Measurements from ENCODE around the gene PXK. TPM values are rescaled to one million over a fixed set of nuclear protein-coding genes. Genes with fewer than 3 reads are reported as not detected.

Gene PXK
- total and polyA plus RNA-seq, 10 of the 15 experiments (the other 5 are each of a cell fraction or from before 2014, with no cell fraction given): 8.4 to 38.0 (median 27.6) TPM

DNA sequence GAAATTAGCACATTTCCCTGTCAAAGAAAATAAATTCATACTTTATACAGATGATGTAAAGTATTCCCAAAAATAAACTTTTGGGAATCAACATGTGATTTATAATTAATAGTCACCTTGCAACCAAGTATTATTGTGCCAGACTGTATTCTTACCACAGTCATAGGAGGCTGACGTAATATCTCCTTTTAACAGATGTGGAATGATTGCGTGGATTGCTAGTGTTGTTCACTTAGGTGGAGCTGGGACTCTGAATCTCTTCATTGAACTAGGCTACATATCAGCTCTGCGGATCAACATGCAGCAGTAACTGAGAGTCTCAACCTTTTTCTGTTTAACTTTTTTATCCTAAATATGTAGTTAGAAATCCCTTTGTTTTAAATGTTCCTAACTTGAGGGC, 37.2 kb downstream of the PXK start:
- RAD21 ChIA-PET (ENCODE audit: unreplicated experiment): interaction anchor here (0.7 kb wide), 1 partner anchor 74 kb away, joined by 3 read pairs; no protein-coding TSS in a partner anchor
- WGBS (ENCODE audit: insufficient coverage, insufficient replicate concordance, low lambda C conversion rate, missing lambda C conversion rate): 90% methylated on average over 3 of the region's 3 CpGs
- H3K79me2 ChIP-seq (ENCODE audit: control insufficient read depth, insufficient read depth, low read length): no peaks in the 10 kb centered on the region
- intact Hi-C loops (cut with micrococcal nuclease; ENCODE audit: unreplicated experiment) (no loop called here), in situ Hi-C loops (cut with MboI) (no loop called here)
- POLR2A ChIA-PET: no interaction called here
- H3K4me1 ChIP-seq (ENCODE audit: control insufficient read depth, insufficient read depth, low read length): no peaks in the 10 kb centered on the region
- FAIRE-seq: no peak
- no peak overlapping the region for H3K27ac ChIP-seq (ENCODE audit: control insufficient read depth, insufficient read depth)
- SMC1A ChIA-PET (ENCODE audit: uncharacterized antibody, unreplicated experiment): interaction anchor here (0.7 to 1.4 kb wide), 2 partner anchors 19 to 34 kb away, joined by 3 read pairs; no protein-coding TSS in a partner anchor
- CTCF ChIA-PET: no interaction called here
- TF ChIP-seq SMAD5 (IDR thresholded peaks at IDR 0.05; ENCODE audit: low read depth) (no peak), RAD51 (IDR thresholded peaks at IDR 0.05) (no peak), JUNB (IDR thresholded peaks at IDR 0.05) (no peak), KDM1A (IDR thresholded peaks at IDR 0.05; ENCODE audit: borderline replicate concordance) (no peak), SMARCA5 (IDR thresholded peaks at IDR 0.05) (no peak), MYC (IDR thresholded peaks at IDR 0.05; ENCODE audit: insufficient read depth, insufficient read length, insufficient replicate concordance, low read length, severe bottlenecking) (no peak), HDGF (IDR thresholded peaks at IDR 0.05) (no peak), RBBP5 (conservative IDR thresholded peaks at IDR 0.05) (no peak), SP1 (IDR thresholded peaks at IDR 0.05; ENCODE audit: low read depth, low read length) (no peak), CHD2 (IDR thresholded peaks at IDR 0.05; ENCODE audit: borderline replicate concordance, low read depth, low read length) (no peak), MEF2B (IDR thresholded peaks at IDR 0.05; ENCODE audit: partially characterized antibody, poor library complexity, severe bottlenecking) (no peak), RCOR1 (conservative IDR thresholded peaks at IDR 0.05; ENCODE audit: low read depth, low read length) (no peak), BMI1 (IDR thresholded peaks at IDR 0.05; ENCODE audit: borderline replicate concordance) (no peak)
- TF ChIP-seq, protein P1, sequence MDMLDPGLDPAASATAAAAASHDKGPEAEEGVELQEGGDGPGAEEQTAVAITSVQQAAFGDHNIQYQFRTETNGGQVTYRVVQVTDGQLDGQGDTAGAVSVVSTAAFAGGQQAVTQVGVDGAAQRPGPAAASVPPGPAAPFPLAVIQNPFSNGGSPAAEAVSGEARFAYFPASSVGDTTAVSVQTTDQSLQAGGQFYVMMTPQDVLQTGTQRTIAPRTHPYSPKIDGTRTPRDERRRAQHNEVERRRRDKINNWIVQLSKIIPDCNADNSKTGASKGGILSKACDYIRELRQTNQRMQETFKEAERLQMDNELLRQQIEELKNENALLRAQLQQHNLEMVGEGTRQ (IDR thresholded peaks at IDR 0.05; ENCODE audit: borderline replicate concordance, low read depth, low read length): no peak
- TF ChIP-seq, protein P2, sequence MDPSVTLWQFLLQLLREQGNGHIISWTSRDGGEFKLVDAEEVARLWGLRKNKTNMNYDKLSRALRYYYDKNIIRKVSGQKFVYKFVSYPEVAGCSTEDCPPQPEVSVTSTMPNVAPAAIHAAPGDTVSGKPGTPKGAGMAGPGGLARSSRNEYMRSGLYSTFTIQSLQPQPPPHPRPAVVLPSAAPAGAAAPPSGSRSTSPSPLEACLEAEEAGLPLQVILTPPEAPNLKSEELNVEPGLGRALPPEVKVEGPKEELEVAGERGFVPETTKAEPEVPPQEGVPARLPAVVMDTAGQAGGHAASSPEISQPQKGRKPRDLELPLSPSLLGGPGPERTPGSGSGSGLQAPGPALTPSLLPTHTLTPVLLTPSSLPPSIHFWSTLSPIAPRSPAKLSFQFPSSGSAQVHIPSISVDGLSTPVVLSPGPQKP (IDR thresholded peaks at IDR 0.05; ENCODE audit: low read depth, low read length): no peak
- no peak overlapping the region for H3K4me2 ChIP-seq (ENCODE audit: control insufficient read depth, insufficient read depth)
- H3K4me3 ChIP-seq: no peak overlapping the region
- no peak for ATAC-seq
- no peak overlapping the region for H3K9ac ChIP-seq (ENCODE audit: control insufficient read depth, insufficient read depth, low read length)
- H2AFZ ChIP-seq (ENCODE audit: control insufficient read depth, low read depth, low read length): no peak overlapping the region
- H3K27me3 ChIP-seq (replicated peaks in 1 of 2; ENCODE audit: control insufficient read depth in 2 of 2, insufficient read depth in 2 of 2, low read length in 1 of 2): no peaks in the 10 kb centered on the region
- H3K9me3 ChIP-seq (replicated peaks; ENCODE audit: control insufficient read depth, insufficient read depth, low read length): no peaks in the 10 kb centered on the region
- H4K20me1 ChIP-seq (ENCODE audit: control insufficient read depth, insufficient read depth): no peaks in the 10 kb centered on the region
- BruUV-seq (replicated peaks): no TSS peak
- no peaks in the 10 kb centered on the region; a peak in 1 of 4 replicates for H3K36me3 ChIP-seq (ENCODE audit: control insufficient read depth in 2 of 2, insufficient read depth in 2 of 2, low read length in 1 of 2)
- DNase-seq (ENCODE audit: low read depth, low spot score): no peak
